Astrocyte of the spinal cord (primary cell): Measurements from ENCODE around the gene AMBP.

ENCODE experiments used
- DNase-seq: peaks from one replicate; pipeline ENCODE4 v3.0.0; 2011; ENCODE audit warnings: low read depth, low spot score
- H3K4me3 ChIP-seq: 2 replicates; pipeline ENCODE4 v1.5.1; 2011; ENCODE audit warnings: low read depth, mild to moderate bottlenecking, low read length, moderate library complexity
- CTCF ChIP-seq: IDR thresholded peaks from 2 replicates; pipeline ENCODE4 v1.5.1; 2012; ENCODE audit warnings: low read depth, mild to moderate bottlenecking, low read length, inconsistent platforms
- in situ Hi-C: cut with HindIII; loops from 2 replicates; pipeline ENCODE4 v1.10.0; 2017; ENCODE audit warnings: low sequenced_read_pairs

AMBP gene

DNA sequence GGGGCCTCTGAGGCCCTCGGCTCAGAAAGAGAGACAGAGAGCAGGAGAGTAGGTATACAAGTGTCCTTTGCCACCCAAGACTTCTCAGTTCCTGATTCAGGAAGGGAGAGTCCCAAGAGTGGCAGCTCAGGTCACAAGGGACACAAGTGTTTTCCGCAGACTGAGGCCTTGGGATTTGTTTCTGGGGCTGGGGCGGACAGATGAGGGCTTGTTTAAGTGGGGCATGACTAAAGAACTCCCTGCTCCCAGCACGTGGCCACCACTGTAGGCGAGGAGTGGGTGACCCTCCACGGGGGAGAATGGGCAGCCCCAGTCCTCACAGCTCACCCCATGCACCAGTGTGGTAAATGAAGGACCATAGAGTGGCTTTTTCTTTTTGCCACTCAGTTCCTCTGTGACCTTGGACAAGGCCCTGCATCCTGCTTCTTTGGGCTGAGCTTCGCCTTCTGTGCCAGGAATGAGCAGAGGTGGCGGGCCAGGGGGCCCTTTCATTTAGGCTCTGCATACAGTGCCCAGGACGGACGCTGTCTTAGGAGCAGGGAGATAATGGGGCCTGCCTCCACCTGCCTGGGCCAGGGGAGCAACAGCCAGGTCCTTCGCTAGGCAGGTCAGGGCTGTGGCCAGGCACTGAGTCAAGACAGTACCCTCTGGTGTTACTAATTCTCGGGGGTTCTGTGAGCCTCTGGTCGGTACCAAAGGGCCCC is 50.8 kb downstream of the AMBP start:
- DNase-seq, result no peak
- in situ Hi-C loops, result no loop called here
- TF ChIP-seq CTCF, result no peak
- no peak overlapping the region for H3K4me3 ChIP-seq

DNA sequence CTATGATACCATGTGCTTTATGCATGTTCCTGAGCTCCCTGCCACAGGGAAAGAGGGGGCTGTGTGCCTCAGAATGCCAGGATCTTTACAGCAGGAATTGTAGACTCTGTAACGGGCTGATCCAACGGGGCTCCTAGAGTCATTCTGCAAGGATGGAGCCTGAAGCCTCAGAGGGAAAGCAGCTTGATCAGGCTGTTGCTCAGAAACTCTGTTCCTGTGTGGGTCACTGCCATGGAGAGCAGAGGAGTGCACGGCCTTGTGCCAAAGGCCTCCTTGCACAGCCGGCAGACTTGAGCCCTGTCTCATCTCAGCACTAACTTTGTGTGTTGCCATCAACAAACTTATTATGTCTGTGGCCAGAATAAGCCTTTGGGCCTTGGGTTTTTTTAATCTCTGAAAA is 51.8 kb downstream of the AMBP start:
- TF ChIP-seq CTCF, result no peak
- no peak for DNase-seq

DNA sequence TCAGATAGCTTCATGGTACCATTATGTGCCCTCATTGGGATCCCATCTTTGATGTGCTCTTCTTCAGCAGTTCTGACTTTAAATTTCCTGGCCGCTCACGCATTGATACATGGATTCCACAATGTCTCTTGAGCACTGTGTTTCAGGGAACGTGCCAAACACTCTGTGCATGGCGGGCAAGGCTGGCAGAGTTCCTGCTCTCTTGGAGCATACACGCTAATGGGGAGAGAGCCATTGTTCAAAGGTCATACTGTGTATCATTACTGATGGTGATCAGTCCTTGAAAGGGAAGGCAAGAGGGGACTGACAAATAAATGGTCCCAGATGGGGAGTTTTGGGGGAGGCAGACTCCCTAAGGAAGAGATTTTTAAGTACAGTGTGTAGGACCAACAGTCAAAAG is 52.3 kb downstream of the AMBP start:
- no peak overlapping the region for H3K4me3 ChIP-seq
- in situ Hi-C loops, result no loop called here
- TF ChIP-seq CTCF, result no peak
- no peak for DNase-seq

More for the DNA sequence above, 51.8 kb downstream of the AMBP start:
- H3K4me3 ChIP-seq, result no peak overlapping the region
- in situ Hi-C loops, result no loop called here

DNA sequence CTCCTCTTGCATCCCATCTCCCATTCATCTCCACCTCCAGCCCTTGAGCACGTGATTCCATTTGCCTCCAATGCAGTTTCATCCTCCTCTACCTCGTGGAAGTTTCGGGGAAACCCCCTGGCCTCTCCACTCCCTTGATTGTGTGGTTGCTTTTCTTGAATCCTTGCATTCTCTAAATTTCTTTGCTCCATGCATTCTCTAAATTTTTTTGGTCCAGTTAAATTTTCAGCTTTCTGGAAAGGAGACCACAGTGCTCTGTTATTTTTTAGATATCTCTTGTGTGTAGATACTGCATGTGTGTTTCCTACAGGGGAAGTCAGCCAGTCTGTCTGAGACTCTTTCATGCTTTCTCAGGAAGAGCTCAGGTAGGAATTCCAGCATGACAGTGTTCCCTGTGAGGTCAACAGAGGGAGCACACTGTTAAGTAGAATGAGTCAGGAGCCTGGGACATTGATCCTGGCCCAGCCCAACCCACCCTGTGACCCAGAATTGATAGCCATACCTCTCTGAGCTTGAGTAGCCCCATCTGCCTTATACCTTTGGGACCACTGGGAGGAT is 52.8 kb downstream of the AMBP start:
- DNase-seq, result no peak
- no peak for TF ChIP-seq CTCF

GRCh38 chr9:114023961-114024360 is 54.1 kb downstream of the AMBP start:
- DNase-seq, result no peak
- no peak for TF ChIP-seq CTCF
- in situ Hi-C loops, result no loop called here
- no peak overlapping the region for H3K4me3 ChIP-seq

More for the DNA sequence above, 52.8 kb downstream of the AMBP start:
- in situ Hi-C loops, result no loop called here
- H3K4me3 ChIP-seq, result no peak overlapping the region

DNA sequence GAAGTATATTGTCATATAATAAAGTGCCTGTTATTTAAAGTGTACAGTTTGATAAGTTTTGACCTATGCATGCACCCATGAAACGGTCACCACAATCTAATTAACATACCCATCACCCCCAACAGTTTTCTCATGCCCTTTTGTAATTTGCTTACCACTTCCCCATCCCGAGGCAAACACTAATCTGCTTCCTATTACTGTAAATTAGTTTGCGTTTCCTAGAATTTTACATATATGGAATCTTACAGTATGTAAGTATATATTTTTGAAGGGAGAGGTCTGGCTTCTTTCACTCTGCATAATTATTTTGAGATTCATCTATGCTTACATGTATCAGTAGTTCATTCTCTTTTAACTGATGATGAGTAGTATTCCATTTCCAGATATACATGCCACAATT is 56.5 kb downstream of the AMBP start:
- no peak for DNase-seq
- H3K4me3 ChIP-seq, result no peak overlapping the region
- in situ Hi-C loops, result no loop called here
- no peak for TF ChIP-seq CTCF
